CD14-positive monocyte (primary cell): ENCODE measurements around the gene SPAG16. TPM values are rescaled to one million over a fixed set of nuclear protein-coding genes. Genes with fewer than 3 reads are reported as not detected.

ENCODE experiments used
- DNase-seq, 3 donors: peaks; one replicate each; pipeline ENCODE4 v3.0.0-alpha.2; 2011 to 2022
- H2AFZ ChIP-seq: 2 replicates; pipeline ENCODE4 v1.6.0; 2012; ENCODE audit warnings: mild to moderate bottlenecking, low read depth, low read length, inconsistent platforms; ENCODE audit not compliant: insufficient read depth, poor library complexity, severe bottlenecking
- H3K27ac ChIP-seq, 2 donors: 1 replicate in 1 of 2; 2 replicates in 1 of 2; pipeline ENCODE4 v1.5.1; 2012 to 2013; ENCODE audit warnings: low read length in 2 of 2, control low read depth in 1 of 2, inconsistent platforms in 1 of 2, low read depth in 1 of 2, mild to moderate bottlenecking in 1 of 2
- H3K27me3 ChIP-seq, 2 donors: one replicate each; pipeline versions ENCODE4 v1.6.0 to v1.6.1; 2011 to 2013; ENCODE audit warnings: low read length in 2 of 2; ENCODE audit not compliant: control insufficient read depth in 2 of 2, insufficient read depth in 2 of 2
- H3K36me3 ChIP-seq, 2 donors: replicated peaks in 1 of 2; 1 replicate in 1 of 2; 2 replicates in 1 of 2; pipeline versions ENCODE4 v1.5.1 to v1.6.1; 2012 to 2013; ENCODE audit warnings: low read length in 2 of 2, control low read depth in 1 of 2, inconsistent platforms in 1 of 2, mild to moderate bottlenecking in 1 of 2; ENCODE audit not compliant: insufficient read depth in 2 of 2, control insufficient read depth in 1 of 2
- H3K4me1 ChIP-seq, 2 donors: 1 replicate in 1 of 2; 2 replicates in 1 of 2; pipeline versions ENCODE4 v1.5.1 to v1.6.1; 2012 to 2013; ENCODE audit warnings: low read length in 2 of 2, control low read depth in 1 of 2, inconsistent platforms in 1 of 2, mild to moderate bottlenecking in 1 of 2, moderate library complexity in 1 of 2; ENCODE audit not compliant: insufficient read depth in 2 of 2, control insufficient read depth in 1 of 2
- H3K4me2 ChIP-seq: replicated peaks from 2 replicates; pipeline ENCODE3; 2012; ENCODE audit warnings: low read length, moderate library complexity, mild to moderate bottlenecking; ENCODE audit not compliant: poor library complexity, severe bottlenecking; ENCODE audit errors: extremely low read depth
- H3K4me3 ChIP-seq, 3 experiments: fragments of 200-600 bp in 1 of 3; sonication (generic) in 1 of 3; replicated peaks in 1 of 3; 1 replicate in 2 of 3; 2 replicates in 1 of 3; pipeline ENCODE4 v1.5.1; 2011 to 2013; ENCODE audit warnings: low read length in 3 of 3, mild to moderate bottlenecking in 3 of 3, control low read depth in 2 of 3, low read depth in 2 of 3, inconsistent platforms in 1 of 3, moderate library complexity in 1 of 3
- H3K79me2 ChIP-seq: 2 replicates; pipeline ENCODE4 v1.6.0; 2012; ENCODE audit warnings: mild to moderate bottlenecking, control low read depth, inconsistent platforms, low read length, moderate library complexity; ENCODE audit not compliant: insufficient read depth
- H3K9ac ChIP-seq: 2 replicates; pipeline ENCODE4 v1.6.0; 2017; ENCODE audit warnings: low read length, mild to moderate bottlenecking; ENCODE audit not compliant: insufficient read depth, poor library complexity, severe bottlenecking
- H3K9me3 ChIP-seq, 2 donors: replicated peaks in 1 of 2; 1 replicate in 1 of 2; 2 replicates in 1 of 2; pipeline versions ENCODE4 v1.5.1 to v1.6.1; 2012 to 2013; ENCODE audit warnings: low read length in 2 of 2, control low read depth in 1 of 2; ENCODE audit not compliant: control insufficient read depth in 1 of 2, insufficient read depth in 1 of 2
- H4K20me1 ChIP-seq: 2 replicates; pipeline ENCODE4 v1.6.0; 2012; ENCODE audit warnings: mild to moderate bottlenecking, low read length, control low read depth, moderate library complexity; ENCODE audit not compliant: insufficient read depth
- H3K27ac Mint-ChIP-seq, 7 donors: one replicate each; pipeline ENCODE4 v1.8.0; 2020; ENCODE audit warnings: mild to moderate bottlenecking in 7 of 7, mixed read lengths in 7 of 7, moderate library complexity in 6 of 7, inconsistent platforms in 2 of 7
- H3K27me3 Mint-ChIP-seq, 3 donors: one replicate each; pipeline ENCODE4 v1.8.0; 2021 to 2022; ENCODE audit warnings: low read depth in 3 of 3, mild to moderate bottlenecking in 3 of 3, mixed read lengths in 3 of 3, moderate library complexity in 3 of 3, inconsistent platforms in 1 of 3
- H3K36me3 Mint-ChIP-seq, 2 donors: one replicate each; pipeline ENCODE4 v1.8.0; 2020; ENCODE audit warnings: mixed read lengths in 2 of 2, inconsistent platforms in 1 of 2, mild to moderate bottlenecking in 1 of 2
- H3K4me1 Mint-ChIP-seq: one replicate; pipeline ENCODE4 v1.8.0; 2020; ENCODE audit warnings: mild to moderate bottlenecking, mixed read lengths
- H3K4me3 Mint-ChIP-seq, 2 donors: one replicate each; pipeline ENCODE4 v1.8.0; 2020; ENCODE audit warnings: mild to moderate bottlenecking in 2 of 2, mixed read lengths in 2 of 2, moderate library complexity in 1 of 2
- H3K9me3 Mint-ChIP-seq, 7 donors: one replicate each; pipeline ENCODE4 v1.8.0; 2020 to 2022; ENCODE audit warnings: mixed read lengths in 7 of 7, mild to moderate bottlenecking in 6 of 7, moderate library complexity in 6 of 7, inconsistent platforms in 2 of 7
- WGBS: methylation state at CpG from one replicate; pipeline ENCODE4 v1.1.5; 2013; ENCODE audit warnings: missing lambda C conversion rate; ENCODE audit not compliant: insufficient coverage; 5-methylcytosine and 5-hydroxymethylcytosine counted together
- intact Hi-C, 2 donors: fragments of 100-400 bp; cut with micrococcal nuclease; formaldehyde crosslinking; loops; one replicate each; pipeline versions ENCODE4 v1.15.0 to v1.15.1; 2023
- polyA plus RNA-seq, 3 donors: library from polyadenylated mRNA; depleted of rRNA in 1 of 3; unstranded in 2 of 3; stranded (reverse) in 1 of 3; fragments of 300-500 nt in 2 of 3; fragments of >200 nt in 1 of 3; fragmentation: Illumina TruSeq in 2 of 3; gene quantifications; 1 replicate in 2 of 3; 2 replicates in 1 of 3; pipeline ENCODE4 v1.2.3, GENCODE V29; 2012 to 2021
- TF ChIP-seq, protein P1 (sequence below): fragments of 200-600 bp; IDR thresholded peaks from one replicate; pipeline ENCODE4 v1.8.0; 2022; ENCODE audit warnings: antibody characterized with exemption, mild to moderate bottlenecking

SPAG16 gene
- polyA plus RNA-seq, 3 donors, result 0.12 to 0.30 TPM; not detected in 1

DNA sequence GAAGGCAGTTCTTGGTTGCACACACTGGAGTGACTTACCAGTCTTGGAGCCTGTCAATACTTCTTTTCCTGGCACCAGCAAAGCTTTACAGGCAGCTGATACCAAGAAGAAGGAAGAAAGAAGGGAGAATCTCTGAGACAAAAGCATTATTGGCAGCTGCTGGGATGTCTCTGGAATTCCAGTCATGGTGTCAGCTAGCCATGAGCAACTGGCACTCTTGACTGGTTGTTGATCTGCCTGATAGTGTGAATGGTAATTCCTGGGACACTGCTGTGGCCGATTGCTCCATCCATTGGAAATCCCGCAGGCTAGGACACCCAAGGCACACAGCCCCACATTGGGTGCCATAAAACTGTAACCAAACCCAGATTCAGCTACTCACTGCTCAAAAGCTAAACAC lies 17.8 kb upstream of the SPAG16 start:
- H3K4me3 Mint-ChIP-seq, result no peak overlapping the region
- H3K79me2 ChIP-seq, result no peaks in the 10 kb centered on the region
- H2AFZ ChIP-seq, result no peak overlapping the region
- TF ChIP-seq, protein P1, sequence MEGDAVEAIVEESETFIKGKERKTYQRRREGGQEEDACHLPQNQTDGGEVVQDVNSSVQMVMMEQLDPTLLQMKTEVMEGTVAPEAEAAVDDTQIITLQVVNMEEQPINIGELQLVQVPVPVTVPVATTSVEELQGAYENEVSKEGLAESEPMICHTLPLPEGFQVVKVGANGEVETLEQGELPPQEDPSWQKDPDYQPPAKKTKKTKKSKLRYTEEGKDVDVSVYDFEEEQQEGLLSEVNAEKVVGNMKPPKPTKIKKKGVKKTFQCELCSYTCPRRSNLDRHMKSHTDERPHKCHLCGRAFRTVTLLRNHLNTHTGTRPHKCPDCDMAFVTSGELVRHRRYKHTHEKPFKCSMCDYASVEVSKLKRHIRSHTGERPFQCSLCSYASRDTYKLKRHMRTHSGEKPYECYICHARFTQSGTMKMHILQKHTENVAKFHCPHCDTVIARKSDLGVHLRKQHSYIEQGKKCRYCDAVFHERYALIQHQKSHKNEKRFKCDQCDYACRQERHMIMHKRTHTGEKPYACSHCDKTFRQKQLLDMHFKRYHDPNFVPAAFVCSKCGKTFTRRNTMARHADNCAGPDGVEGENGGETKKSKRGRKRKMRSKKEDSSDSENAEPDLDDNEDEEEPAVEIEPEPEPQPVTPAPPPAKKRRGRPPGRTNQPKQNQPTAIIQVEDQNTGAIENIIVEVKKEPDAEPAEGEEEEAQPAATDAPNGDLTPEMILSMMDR, result no peak
- H3K36me3 ChIP-seq, result no peaks in the 10 kb centered on the region
- H3K4me1 Mint-ChIP-seq, result no peaks in the 10 kb centered on the region
- H3K4me1 ChIP-seq, result no peaks in the 10 kb centered on the region
- H3K27me3 ChIP-seq, result no peaks in the 10 kb centered on the region
- H4K20me1 ChIP-seq, result no peaks in the 10 kb centered on the region
- no peak overlapping the region for H3K4me3 ChIP-seq
- H3K27ac ChIP-seq, result no peak overlapping the region
- no peak for DNase-seq
- no peaks in the 10 kb centered on the region for H3K9me3 ChIP-seq
- H3K36me3 Mint-ChIP-seq, result no peaks in the 10 kb centered on the region
- no CpG with 5 or more reads among the region's 2 CpGs for WGBS
- no peak overlapping the region for H3K9ac ChIP-seq
- H3K27ac Mint-ChIP-seq, result no peak overlapping the region
- H3K9me3 Mint-ChIP-seq, result peaks cover 0 to 2% (median 0%) of the 10 kb centered on the region in 7 donors
- intact Hi-C loops, result no loop called here
- peaks cover 0 to 4% (median 0%) of the 10 kb centered on the region in 3 donors for H3K27me3 Mint-ChIP-seq
- H3K4me2 ChIP-seq, result no peak overlapping the region

DNA sequence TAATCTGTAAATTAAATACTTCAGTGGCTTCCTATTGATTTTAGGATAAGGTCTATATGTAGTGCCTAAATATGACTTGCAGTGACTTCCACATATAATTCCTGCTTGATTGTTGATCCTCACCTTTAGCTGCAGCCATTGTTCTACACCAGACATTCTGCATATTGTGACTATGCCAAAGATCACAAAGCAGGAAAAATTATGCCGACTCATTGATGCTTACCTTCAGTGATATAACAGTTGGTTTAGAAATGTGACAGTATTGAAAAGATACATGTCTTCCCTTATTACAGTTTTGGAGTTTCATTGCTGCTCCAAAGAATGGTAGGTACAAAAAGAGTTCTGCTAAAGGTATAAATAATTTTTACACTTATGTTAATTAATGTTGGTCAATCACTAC lies 12.3 kb upstream of the SPAG16 start:
- DNase-seq, result no peak
- Histone ChIP-seq H2AFZ (no peak overlapping the region), H3K36me3 (no peaks in the 10 kb centered on the region), H3K4me3 (no peak overlapping the region), H3K9ac (no peak overlapping the region), H3K4me2 (no peak overlapping the region), H3K79me2 (no peaks in the 10 kb centered on the region), H3K9me3 (no peaks in the 10 kb centered on the region), H4K20me1 (no peaks in the 10 kb centered on the region), H3K4me1 (no peaks in the 10 kb centered on the region), H3K27me3 (no peaks in the 10 kb centered on the region), H3K27ac (no peak overlapping the region)
- H3K36me3 Mint-ChIP-seq, result no peaks in the 10 kb centered on the region
- TF ChIP-seq, protein P1, result no peak
- intact Hi-C loops, result no loop called here
- H3K9me3 Mint-ChIP-seq, result peaks cover 0 to 4% (median under 1%) of the 10 kb centered on the region in 7 donors
- no peak overlapping the region for H3K27ac Mint-ChIP-seq
- no peak overlapping the region for H3K4me3 Mint-ChIP-seq
- WGBS, result no CpG with 5 or more reads among the region's 1 CpG
- H3K4me1 Mint-ChIP-seq, result no peaks in the 10 kb centered on the region
- peaks cover 0 to 2% (median 0%) of the 10 kb centered on the region in 3 donors for H3K27me3 Mint-ChIP-seq
